ENCODE results near the gene L3HYPDH.

DNA sequence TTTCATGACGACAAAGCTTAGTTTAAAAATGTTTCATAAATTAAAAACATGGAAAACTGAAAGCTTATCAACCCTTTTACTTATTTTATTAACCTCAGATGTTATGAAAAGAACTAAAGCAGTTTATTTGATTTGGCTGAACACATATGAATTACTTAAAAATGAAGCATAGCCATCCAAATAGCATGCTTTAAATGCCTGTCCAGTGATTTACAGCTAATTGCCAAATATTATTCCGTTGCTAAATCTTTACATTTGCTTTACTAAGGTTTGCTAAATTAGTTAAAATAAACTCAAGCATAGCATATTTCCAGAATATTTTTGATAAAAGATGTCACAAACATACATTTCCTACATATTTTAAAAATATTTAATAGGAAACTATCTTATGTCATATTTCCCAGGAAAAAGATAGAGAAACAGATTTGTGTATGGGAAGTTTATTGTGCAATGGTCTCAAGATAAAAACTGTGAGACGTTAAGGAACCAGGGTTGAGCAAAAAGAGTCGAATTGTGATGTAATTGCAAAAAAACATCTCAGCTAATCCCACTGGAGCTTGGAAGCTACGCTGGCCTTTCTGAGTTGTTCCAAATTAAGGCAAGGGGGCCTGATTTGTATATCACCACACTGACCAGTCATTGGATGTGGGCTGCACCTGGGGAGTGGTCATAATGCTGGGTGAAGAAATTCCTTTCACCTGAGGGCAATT lies 44.8 kb downstream of the L3HYPDH start:
- TF ChIP-seq, protein P1, sequence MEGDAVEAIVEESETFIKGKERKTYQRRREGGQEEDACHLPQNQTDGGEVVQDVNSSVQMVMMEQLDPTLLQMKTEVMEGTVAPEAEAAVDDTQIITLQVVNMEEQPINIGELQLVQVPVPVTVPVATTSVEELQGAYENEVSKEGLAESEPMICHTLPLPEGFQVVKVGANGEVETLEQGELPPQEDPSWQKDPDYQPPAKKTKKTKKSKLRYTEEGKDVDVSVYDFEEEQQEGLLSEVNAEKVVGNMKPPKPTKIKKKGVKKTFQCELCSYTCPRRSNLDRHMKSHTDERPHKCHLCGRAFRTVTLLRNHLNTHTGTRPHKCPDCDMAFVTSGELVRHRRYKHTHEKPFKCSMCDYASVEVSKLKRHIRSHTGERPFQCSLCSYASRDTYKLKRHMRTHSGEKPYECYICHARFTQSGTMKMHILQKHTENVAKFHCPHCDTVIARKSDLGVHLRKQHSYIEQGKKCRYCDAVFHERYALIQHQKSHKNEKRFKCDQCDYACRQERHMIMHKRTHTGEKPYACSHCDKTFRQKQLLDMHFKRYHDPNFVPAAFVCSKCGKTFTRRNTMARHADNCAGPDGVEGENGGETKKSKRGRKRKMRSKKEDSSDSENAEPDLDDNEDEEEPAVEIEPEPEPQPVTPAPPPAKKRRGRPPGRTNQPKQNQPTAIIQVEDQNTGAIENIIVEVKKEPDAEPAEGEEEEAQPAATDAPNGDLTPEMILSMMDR (IDR thresholded peaks at IDR 0.05): no peak
- TF ChIP-seq POLR2A (IDR thresholded peaks at IDR 0.05): no peak
